Liver (tissue), 3 donors: ENCODE measurements around the gene WNK2.

ENCODE experiments used
- CTCF ChIP-seq: fragments of 150-350 bp; IDR thresholded peaks from 2 replicates; pipeline ENCODE4 v1.5.1; 2017; ENCODE audit warnings: improper control_type of control experiment, low read depth, low read length; ENCODE audit not compliant: missing input control
- FOXA1 ChIP-seq: IDR thresholded peaks from 2 replicates; pipeline ENCODE4 v1.6.1; 2016; ENCODE audit warnings: antibody characterized with exemption
- FOXA2 ChIP-seq: IDR thresholded peaks from 2 replicates; pipeline ENCODE4 v1.6.1; 2016; ENCODE audit warnings: antibody characterized with exemption
- GABPA ChIP-seq, 2 donors: IDR thresholded peaks in 1 of 2; conservative IDR thresholded peaks in 1 of 2; 2 replicates each; pipeline ENCODE4 v1.6.1; 2016; ENCODE audit warnings: antibody characterized with exemption in 2 of 2, mild to moderate bottlenecking in 1 of 2, moderate library complexity in 1 of 2
- HNF4A ChIP-seq, 2 donors: conservative IDR thresholded peaks; 2 replicates each; pipeline ENCODE4 v1.6.1; 2016; ENCODE audit warnings: antibody characterized with exemption in 2 of 2, mild to moderate bottlenecking in 2 of 2
- HNF4G ChIP-seq: IDR thresholded peaks from 2 replicates; pipeline ENCODE4 v1.6.1; 2016; ENCODE audit warnings: antibody characterized with exemption
- JUND ChIP-seq, 2 donors: IDR thresholded peaks; 2 replicates each; pipeline ENCODE4 v1.6.1; 2016; ENCODE audit warnings: antibody characterized with exemption in 2 of 2
- RAD21 ChIP-seq, 2 donors: IDR thresholded peaks; 2 replicates each; pipeline ENCODE4 v1.6.1; 2016; ENCODE audit warnings: antibody characterized with exemption in 2 of 2, mild to moderate bottlenecking in 2 of 2
- REST ChIP-seq: IDR thresholded peaks from 2 replicates; pipeline ENCODE4 v1.6.1; 2016; ENCODE audit warnings: antibody characterized with exemption, mild to moderate bottlenecking
- TAF1 ChIP-seq: conservative IDR thresholded peaks from 2 replicates; pipeline ENCODE4 v1.6.1; 2016; ENCODE audit warnings: antibody characterized with exemption, mild to moderate bottlenecking
- YY1 ChIP-seq: IDR thresholded peaks from 2 replicates; pipeline ENCODE4 v1.6.1; 2016; ENCODE audit warnings: antibody characterized with exemption, mild to moderate bottlenecking
- ZBTB33 ChIP-seq: IDR thresholded peaks from 2 replicates; pipeline ENCODE4 v1.6.1; 2016; ENCODE audit warnings: antibody characterized with exemption
- TF ChIP-seq, protein P1 (sequence below): IDR thresholded peaks from 2 replicates; pipeline ENCODE4 v1.6.1; 2016; ENCODE audit warnings: antibody characterized with exemption
- TF ChIP-seq, protein P2 (sequence below): IDR thresholded peaks from 2 replicates; pipeline ENCODE4 v1.6.1; 2016; ENCODE audit warnings: antibody characterized with exemption
- donor health status: healthy.
- donor health status: healthy.

DNA sequence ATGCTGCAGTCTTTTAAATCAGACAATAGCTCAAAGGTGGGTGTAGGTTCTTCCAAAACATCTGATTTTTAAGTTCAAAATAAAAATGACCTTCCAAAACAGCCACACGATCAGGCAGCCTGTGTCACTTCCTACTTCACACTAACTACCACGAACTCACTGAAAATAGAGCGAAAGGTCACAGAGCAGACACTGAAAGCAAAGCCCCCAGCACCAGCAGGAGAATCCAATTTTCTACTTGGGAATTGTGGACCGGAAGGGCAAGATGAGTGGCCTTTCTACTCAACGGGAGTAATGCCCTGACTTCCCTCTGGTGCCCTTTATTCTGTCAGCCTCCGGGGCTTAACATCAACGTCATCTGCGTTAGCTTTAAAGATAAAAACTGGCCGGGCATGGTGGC, 159.7 kb downstream of the WNK2 start:
- TF ChIP-seq CTCF (no peak), FOXA1 (no peak), TAF1 (no peak), ZBTB33 (no peak), JUND (IDR thresholded peaks at IDR 0.05) (no peak), YY1 (no peak), FOXA2 (no peak), REST (no peak), RAD21 (IDR thresholded peaks at IDR 0.05) (no peak), HNF4A (conservative IDR thresholded peaks at IDR 0.05) (no peak), GABPA (IDR thresholded peaks at IDR 0.05 in 1 of 2, conservative IDR thresholded peaks at IDR 0.05 in 1 of 2) (no peak), HNF4G (no peak)
- TF ChIP-seq, protein P1, sequence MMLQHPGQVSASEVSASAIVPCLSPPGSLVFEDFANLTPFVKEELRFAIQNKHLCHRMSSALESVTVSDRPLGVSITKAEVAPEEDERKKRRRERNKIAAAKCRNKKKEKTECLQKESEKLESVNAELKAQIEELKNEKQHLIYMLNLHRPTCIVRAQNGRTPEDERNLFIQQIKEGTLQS: no peak
- TF ChIP-seq, protein P2, sequence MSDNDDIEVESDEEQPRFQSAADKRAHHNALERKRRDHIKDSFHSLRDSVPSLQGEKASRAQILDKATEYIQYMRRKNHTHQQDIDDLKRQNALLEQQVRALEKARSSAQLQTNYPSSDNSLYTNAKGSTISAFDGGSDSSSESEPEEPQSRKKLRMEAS: no peak
